ENCODE results near the gene FAM13A. TPM values are rescaled to one million over a fixed set of nuclear protein-coding genes. Genes with fewer than 3 reads are reported as not detected.
A peak's percentile ranks its signal among the peaks of the same experiment; 100 is the strongest.

FAM13A gene
- total RNA-seq, 1 donor from 2014 or later, result 51.2 TPM

GRCh38 chr4:88828842-88829571, 228.0 kb downstream of the FAM13A start:
- Mint-ChIP-seq H3K4me1 (ENCODE audit: low read depth, unreplicated experiment) (peaks cover 11% of the 10 kb centered on the region), H3K27ac (ENCODE audit: unreplicated experiment) (no peak overlapping the region), H3K4me3 (ENCODE audit: unreplicated experiment) (no peak overlapping the region), H3K27me3 (ENCODE audit: unreplicated experiment) (no peaks in the 10 kb centered on the region), H3K36me3 (ENCODE audit: unreplicated experiment) (no peaks in the 10 kb centered on the region), H3K9me3 (ENCODE audit: unreplicated experiment) (no peaks in the 10 kb centered on the region)
- no peak for TF ChIP-seq CTCF (IDR thresholded peaks at IDR 0.05; ENCODE audit: partially characterized antibody, unreplicated experiment)
- no peak for DNase-seq

GRCh38 chr4:88827442-88827841, 229.5 kb downstream of the FAM13A start:
- peaks cover 22% of the 10 kb centered on the region for H3K4me1 Mint-ChIP-seq (ENCODE audit: low read depth, unreplicated experiment)
- H3K9me3 Mint-ChIP-seq (ENCODE audit: unreplicated experiment), result peaks cover 2% of the 10 kb centered on the region
- no peak for TF ChIP-seq CTCF (IDR thresholded peaks at IDR 0.05; ENCODE audit: partially characterized antibody, unreplicated experiment)
- no peaks in the 10 kb centered on the region for H3K27me3 Mint-ChIP-seq (ENCODE audit: unreplicated experiment)
- H3K36me3 Mint-ChIP-seq (ENCODE audit: unreplicated experiment), result no peaks in the 10 kb centered on the region
- H3K27ac Mint-ChIP-seq (ENCODE audit: unreplicated experiment), result no peak overlapping the region
- H3K4me3 Mint-ChIP-seq (ENCODE audit: unreplicated experiment), result no peak overlapping the region
- no peak for DNase-seq

- Mint-ChIP-seq H3K4me1 (ENCODE audit: low read depth, unreplicated experiment) (peaks cover 25% of the 10 kb centered on the region), H3K36me3 (ENCODE audit: unreplicated experiment) (no peaks in the 10 kb centered on the region), H3K27me3 (ENCODE audit: unreplicated experiment) (no peaks in the 10 kb centered on the region), H3K4me3 (ENCODE audit: unreplicated experiment) (no peak overlapping the region), H3K9me3 (ENCODE audit: unreplicated experiment) (peaks cover 2% of the 10 kb centered on the region), H3K27ac (ENCODE audit: unreplicated experiment) (no peak overlapping the region)
- DNase-seq, result no peak
- no peak for TF ChIP-seq CTCF (IDR thresholded peaks at IDR 0.05; ENCODE audit: partially characterized antibody, unreplicated experiment)
Observed at GRCh38 chr4:88826771-88827170, 230.2 kb downstream of the FAM13A start.

- no peaks in the 10 kb centered on the region for H3K27me3 Mint-ChIP-seq (ENCODE audit: unreplicated experiment)
- no peak overlapping the region for H3K27ac Mint-ChIP-seq (ENCODE audit: unreplicated experiment)
- H3K4me1 Mint-ChIP-seq (ENCODE audit: low read depth, unreplicated experiment), result peaks cover 26% of the 10 kb centered on the region
- TF ChIP-seq CTCF (IDR thresholded peaks at IDR 0.05; ENCODE audit: partially characterized antibody, unreplicated experiment), result no peak
- peaks cover 2% of the 10 kb centered on the region for H3K9me3 Mint-ChIP-seq (ENCODE audit: unreplicated experiment)
- no peak overlapping the region for H3K4me3 Mint-ChIP-seq (ENCODE audit: unreplicated experiment)
- H3K36me3 Mint-ChIP-seq (ENCODE audit: unreplicated experiment), result no peaks in the 10 kb centered on the region
- DNase-seq, result no peak
Observed at GRCh38 chr4:88825931-88826330, 231.1 kb downstream of the FAM13A start.

GRCh38 chr4:88823058-88823919, 233.7 kb downstream of the FAM13A start:
- H3K27ac Mint-ChIP-seq (ENCODE audit: unreplicated experiment), result peak overlapping the region; percentile 96
- peaks cover 33% of the 10 kb centered on the region for H3K4me1 Mint-ChIP-seq (ENCODE audit: low read depth, unreplicated experiment)
- TF ChIP-seq CTCF (IDR thresholded peaks at IDR 0.05; ENCODE audit: partially characterized antibody, unreplicated experiment), result no peak
- H3K36me3 Mint-ChIP-seq (ENCODE audit: unreplicated experiment), result no peaks in the 10 kb centered on the region
- peak overlapping the region; percentile 92 for H3K4me3 Mint-ChIP-seq (ENCODE audit: unreplicated experiment)
- peaks cover 2% of the 10 kb centered on the region for H3K9me3 Mint-ChIP-seq (ENCODE audit: unreplicated experiment)
- H3K27me3 Mint-ChIP-seq (ENCODE audit: unreplicated experiment), result no peaks in the 10 kb centered on the region
- peak; percentile 59 for DNase-seq
